Erythroblast (primary cell): ENCODE results near the gene DIP2C.
"Not testable (repeated sequence)": the region's sequence is repeated elsewhere in the genome, so short reads cannot be mapped to it uniquely, and the experiment has no call there.

Experiments
- DNase-seq, 2 experiments: peaks; one replicate each; lab custom pipeline; 2025; lab: John Stamatoyannopoulos, UW
- GATA1 ChIP-seq: IDR thresholded peaks from 2 replicates; pipeline ENCODE4 v1.6.1; 2011; ENCODE audit warnings: low read depth, mild to moderate bottlenecking, control low read depth, low read length, moderate library complexity
- POLR2A ChIP-seq: IDR thresholded peaks from 2 replicates; pipeline ENCODE4 v1.6.1; 2011; ENCODE audit warnings: mild to moderate bottlenecking, low read length

Gene DIP2C

DNA sequence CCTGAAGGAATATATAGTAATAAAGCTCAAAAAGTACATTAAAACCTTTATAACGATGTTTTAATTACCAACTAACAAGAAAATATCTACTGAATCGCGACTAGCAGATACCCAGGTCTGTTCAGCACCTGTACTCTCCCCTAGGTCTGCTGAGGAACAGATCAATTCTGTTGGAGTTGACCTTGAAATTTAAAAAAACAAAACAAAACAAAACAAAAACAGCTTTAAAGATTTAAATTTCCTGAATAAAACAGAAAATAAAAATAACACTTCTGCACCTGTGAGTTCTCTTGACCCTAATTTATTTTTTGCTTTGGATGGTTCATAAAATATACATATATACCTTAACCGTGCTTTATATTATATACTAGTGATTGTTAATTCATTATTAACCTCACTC lies 24.6 kb downstream of the DIP2C start:
- TF ChIP-seq POLR2A (no peak), GATA1 (no peak)

DNA sequence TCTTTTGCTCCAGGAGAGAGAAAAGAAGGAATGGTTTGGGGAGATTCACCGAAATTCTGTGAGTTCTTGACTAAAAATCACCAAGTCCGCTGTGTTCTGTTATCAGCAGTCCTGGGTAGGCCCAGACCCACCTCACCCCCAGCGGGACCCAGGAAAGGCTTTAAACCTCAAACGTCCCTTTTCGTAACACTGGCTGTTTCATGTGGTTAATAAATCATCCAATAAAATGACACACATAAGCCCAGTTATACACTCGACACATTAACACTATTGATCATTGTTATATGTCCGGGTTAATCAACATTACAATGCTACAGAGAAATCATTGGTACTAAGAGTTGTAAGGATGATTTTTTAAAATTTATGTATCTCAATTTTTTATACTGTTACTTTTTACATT lies 25.2 kb downstream of the DIP2C start:
- TF ChIP-seq GATA1 (no peak), POLR2A (no peak)
- DNase-seq = no peak

More for the DNA sequence above, 24.6 kb downstream of the DIP2C start:
- DNase-seq = no peak

DNA sequence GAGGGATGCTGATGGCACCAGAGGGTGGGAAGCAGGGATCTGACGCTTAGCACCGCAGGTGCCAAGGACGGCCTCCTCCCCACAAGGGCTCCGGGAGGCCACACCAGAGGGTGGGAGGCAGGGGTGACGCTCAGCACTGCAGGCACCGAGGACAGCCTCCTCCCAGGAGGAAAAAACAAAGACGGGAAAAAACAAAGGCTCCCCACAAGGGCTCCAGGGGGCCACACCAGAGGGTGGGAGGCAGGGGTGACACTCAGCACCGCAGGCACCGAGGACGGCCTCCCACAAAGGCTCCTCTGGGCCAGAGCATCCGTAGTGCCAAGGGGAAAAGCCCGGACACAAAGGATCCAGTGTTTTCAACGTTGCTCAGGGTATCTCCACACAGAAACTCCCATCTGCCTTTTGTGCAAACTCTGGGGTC lies 25.6 kb downstream of the DIP2C start:
- no peak for DNase-seq
- TF ChIP-seq POLR2A = no peak
- TF ChIP-seq GATA1 = no peak

DNA sequence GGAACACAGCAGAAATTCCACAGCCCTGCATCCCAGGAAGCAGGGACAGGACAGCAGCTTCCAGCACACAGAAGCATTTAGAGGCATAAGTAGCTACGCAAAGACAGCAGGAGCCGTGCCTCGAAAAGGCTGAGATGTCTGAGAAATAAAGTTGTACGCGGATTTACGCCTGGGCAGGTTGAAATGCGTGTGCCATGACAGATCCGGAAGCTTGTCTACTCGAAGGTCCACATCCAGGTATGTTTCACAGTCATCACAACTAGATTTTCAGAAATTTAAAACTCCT lies 26.1 kb downstream of the DIP2C start:
- TF ChIP-seq GATA1 = no peak
- no peak for TF ChIP-seq POLR2A
- DNase-seq = no peak

DNA sequence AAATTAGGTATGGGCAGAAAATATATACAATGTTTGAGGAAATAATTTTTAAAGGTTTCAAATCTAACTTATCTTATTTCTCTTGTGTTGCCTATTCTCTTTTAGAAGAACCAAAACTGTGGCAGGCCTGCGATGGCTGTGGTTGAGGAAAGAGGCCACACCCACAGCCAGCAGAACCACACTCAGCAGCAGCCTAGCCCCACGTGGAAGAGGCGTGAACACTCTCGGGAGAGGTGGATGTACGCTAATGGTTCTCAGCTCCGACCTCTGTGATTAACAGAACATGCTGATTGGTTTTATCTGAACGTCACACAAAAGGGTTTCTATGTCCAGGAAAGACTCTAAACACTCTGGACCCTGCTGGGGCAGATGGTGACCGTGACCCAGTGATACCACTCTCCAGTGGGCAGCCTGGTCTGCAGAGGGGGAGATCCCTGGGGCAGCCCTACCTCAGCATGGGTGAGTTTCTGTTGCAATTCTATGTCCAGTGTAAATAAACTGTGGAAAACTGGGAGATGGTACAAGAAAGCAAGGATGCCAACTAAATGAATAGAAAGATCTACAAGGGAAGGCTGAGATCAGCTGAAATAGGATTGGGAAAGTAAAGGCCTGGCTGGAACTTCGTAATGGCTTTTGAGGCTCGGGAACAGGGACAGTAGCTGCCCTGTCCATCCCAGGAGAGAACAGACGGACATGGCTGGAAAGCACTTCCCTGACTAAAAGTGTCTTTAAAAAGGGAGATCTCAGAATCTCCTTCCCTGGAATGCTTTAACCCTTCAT lies 26.6 kb downstream of the DIP2C start:
- no peak for TF ChIP-seq POLR2A
- TF ChIP-seq GATA1 = no peak
- DNase-seq = no peak

DNA sequence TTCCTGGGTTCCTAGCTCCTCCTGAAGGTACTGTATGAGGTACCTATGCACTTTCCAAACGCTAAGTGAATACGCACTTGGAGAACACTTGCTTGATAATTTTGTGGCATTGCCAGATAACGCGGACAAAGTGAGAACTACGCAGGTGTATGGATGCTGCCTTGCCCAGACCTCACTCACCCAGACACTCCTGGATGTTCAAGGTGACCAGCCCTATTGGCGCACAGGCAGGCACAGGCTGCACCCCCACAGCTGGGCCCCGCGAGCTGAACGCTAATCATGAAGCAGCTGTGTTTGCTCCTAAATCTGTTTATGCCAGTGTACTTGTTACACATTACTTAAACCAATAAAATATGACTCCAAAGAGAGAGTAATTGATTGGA lies 27.3 kb downstream of the DIP2C start:
- TF ChIP-seq POLR2A (no peak), GATA1 (no peak)
- no peak for DNase-seq

DNA sequence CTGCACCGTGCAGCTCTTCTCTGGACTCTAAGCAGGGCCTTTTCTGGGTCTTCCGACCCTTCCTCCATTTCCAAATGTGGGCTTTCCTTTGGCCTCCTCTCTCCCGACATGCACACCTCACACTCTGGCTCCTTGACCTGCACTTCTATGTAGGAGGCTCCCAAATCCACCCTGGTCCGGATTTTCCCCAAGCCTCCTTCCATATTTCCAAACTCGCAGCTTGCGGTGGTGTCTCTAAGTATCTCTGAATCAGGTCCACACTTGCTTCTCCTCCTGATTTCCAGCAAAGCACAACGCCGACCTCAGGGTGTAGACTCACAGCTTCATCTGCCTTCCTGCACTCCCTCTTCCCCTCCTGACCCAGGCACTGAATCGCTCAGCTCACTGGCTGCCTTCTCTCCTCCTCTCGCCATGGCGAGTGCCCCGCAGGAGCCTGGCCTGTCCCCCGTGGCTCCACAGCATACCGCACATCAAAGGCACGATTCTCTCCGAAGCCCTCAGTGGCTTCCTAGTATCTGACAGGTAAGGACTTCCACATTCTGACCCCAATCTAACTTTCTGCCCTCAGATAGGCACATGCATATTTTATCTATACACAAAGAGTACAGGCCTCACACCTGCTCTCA lies 27.8 kb downstream of the DIP2C start:
- no peak for DNase-seq
- TF ChIP-seq POLR2A = no peak
- TF ChIP-seq GATA1 = no peak

DNA sequence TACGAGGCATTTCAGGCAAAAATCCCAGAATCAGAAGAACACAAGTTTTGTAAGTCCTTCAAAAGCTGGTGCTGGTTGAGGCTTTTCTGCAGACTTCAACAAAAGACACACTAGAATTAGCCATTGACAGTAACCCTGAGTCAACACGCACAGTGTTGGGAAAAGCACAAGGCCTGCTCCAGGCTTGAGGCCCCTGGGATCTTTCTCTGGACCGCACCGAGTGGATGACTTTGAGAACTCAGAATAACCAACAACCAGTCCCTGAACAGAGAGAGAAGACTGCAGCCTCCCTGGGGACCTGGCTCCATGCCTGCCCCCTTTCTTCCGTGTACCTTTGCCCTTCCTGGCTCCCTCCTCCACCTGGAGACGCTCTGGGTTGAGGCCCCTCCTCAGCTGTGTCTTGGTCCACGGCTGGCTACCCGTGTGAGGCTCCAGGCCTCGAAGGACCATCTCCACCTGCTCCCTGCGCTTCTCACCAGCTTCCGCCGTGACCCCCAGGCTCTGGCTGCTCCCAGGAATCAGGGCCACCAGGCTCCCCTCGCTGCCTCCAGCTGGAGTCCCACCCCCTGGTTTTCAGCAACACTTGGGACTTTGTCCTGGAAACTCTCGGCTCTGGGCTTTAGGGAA lies 28.4 kb downstream of the DIP2C start:
- no peak for DNase-seq
- TF ChIP-seq POLR2A (no peak), GATA1 (no peak)

DNA sequence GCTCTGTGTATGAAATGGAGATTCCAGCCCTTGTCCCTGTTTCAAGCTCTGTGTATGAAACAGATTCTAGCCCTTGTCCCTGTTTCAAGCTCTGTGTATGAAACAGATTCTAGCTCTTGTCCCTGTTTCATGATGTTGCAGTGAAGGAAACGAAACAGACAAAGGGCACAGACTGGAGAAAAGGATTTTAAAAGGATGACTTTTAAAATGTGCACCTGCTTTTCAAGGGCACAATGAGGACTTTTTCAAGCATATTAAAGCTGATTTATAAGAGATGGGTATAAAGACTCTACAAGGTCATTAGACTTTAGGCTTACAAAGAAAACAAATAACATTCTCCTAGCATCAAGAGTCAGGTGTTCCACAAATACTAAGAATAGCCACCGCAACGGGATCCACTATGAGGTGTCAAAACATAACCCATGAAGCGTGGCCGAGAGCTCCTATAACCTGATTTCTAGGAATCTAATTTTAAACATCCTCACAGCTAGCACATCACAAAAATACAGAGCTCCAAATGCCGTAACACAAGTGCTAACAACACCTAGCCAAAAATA lies 29.0 kb downstream of the DIP2C start:
- DNase-seq = no peak
- no peak for TF ChIP-seq GATA1

DNA sequence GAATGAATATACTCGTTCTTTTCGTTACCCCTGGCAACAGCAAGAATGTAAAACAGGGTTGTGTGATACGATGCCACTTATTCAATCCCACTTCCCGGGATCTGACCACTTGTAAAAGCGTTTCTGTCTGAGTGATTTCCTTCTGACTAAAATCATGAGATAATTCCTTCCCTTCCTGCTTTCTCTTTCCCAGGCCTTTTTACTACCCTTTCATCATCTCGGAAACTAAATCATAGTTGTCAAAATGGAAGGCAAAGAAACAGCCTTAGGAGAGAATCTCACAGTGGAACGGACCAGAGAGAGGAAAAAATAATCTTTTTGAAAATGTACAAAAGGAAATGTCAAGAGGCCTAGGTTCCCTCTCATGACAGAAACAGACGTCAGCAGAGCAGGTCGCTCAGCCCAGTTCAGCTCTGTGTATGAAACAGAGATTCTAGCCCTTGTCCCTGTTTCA lies 29.8 kb downstream of the DIP2C start:
- TF ChIP-seq GATA1 (no peak), POLR2A (no peak)

DNA sequence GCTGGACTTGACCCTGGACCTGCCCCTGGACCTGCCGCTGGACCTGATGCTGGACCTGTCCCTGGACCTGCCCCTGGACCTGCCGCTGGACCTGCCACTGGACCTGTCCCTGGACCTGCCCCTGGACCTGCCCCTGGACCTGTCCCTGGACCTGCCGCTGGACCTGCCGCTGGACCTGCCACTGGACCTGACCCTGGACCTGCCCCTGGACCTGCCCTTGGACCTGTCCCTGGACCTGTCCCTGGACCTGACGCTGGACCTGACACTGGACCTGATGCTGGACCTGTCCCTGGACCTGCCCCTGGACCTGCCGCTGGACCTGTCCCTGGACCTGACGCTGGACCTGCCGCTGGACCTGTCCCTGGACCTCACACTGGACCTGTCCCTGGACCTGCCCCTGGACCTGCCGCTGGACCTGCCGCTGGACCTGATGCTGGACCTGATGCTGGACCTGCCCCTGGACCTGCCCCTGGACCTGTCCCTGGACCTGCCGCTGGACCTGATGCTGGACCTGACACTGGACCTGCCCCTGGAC lies 31.6 kb downstream of the DIP2C start:
- not testable (repeated sequence) for DNase-seq

More for the DNA sequence above, 29.8 kb downstream of the DIP2C start:
- no peak for DNase-seq

DNA sequence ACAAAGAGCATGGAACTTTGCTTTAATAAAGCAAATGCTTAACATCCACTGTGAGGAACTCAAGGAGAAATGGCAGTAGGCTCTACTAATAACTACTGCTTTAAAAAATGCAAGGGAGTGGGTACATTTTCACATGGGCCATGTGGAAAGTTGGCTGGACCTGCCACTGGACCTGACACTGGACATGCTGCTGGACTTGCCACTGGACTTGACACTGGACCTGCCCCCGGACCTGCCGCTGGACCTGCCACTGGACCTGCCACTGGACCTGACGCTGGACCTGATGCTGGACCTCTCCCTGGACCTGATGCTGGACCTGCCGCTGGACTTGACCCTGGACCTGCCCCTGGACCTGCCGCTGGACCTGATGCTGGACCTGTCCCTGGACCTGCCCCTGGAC lies 32.6 kb downstream of the DIP2C start:
- TF ChIP-seq GATA1 (no peak), POLR2A (no peak)
- DNase-seq = no peak

DNA sequence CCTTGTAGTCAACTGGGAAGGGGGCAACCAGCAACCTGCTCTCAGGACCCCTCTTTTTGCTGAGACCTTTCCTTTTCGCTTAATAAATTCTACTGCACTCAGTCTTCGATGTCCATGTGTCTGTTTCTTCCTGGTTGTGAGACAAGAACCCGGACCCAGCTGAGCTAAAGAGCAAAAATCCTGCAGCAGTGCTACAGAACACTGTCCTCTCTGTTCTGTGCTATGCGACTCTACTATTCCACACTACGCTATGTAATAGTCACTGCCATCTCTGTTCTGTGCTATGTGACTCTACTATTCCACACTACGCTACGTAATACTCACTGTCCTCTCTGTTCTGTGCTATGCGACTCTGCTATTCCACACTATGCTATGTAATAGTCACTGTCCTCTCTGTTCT lies 34.3 kb downstream of the DIP2C start:
- DNase-seq = no peak
- TF ChIP-seq POLR2A (no peak), GATA1 (no peak)

DNA sequence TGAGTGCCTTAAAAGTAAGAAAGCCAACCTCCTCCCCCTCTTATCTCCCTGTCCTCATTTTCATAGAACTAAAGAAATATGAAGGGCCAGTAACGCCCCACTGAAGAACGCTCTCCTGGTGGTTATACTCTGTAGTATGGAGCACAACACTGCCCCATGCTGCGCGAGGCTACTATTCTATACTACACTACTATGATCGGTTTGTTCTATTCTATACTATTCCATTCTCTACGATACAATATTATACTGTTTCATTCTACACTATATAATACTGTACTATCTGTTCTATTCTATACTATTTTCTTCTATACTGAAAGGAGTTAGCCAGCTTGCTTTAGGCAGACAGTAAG lies 34.8 kb downstream of the DIP2C start:
- DNase-seq = no peak
- TF ChIP-seq POLR2A (no peak), GATA1 (no peak)
